SK-N-MC (cell line): ENCODE data around the gene FBXL17.
"Not testable (repeated sequence)": the region's sequence is repeated elsewhere in the genome, so short reads cannot be mapped to it uniquely, and the experiment has no call there.

ENCODE experiments used
- DNase-seq: peaks from one replicate; pipeline ENCODE4 v3.0.0-alpha.2; 2011; ENCODE audit warnings: low read depth, low spot score
- H3K27ac ChIP-seq: fragments of 200-600 bp; sonication (generic); 2 replicates; pipeline ENCODE4 v1.5.1; 2016; ENCODE audit warnings: mixed run types
- H3K36me3 ChIP-seq: fragments of 200-600 bp; sonication (generic); 2 replicates; pipeline ENCODE4 v1.6.1; 2017; ENCODE audit warnings: antibody characterized with exemption, low read length, mixed read lengths; ENCODE audit not compliant: insufficient read depth
- H3K4me3 ChIP-seq: fragments of 200-600 bp; sonication (generic); 2 replicates; pipeline ENCODE4 v1.5.1; 2016
- H3K9ac ChIP-seq: fragments of 200-600 bp; sonication (generic); 2 replicates; pipeline ENCODE4 v1.8.0; 2017; ENCODE audit warnings: mixed run types, mixed read lengths; ENCODE audit not compliant: insufficient read length
- H3K9me3 ChIP-seq: fragments of 200-600 bp; sonication (generic); 2 replicates; pipeline ENCODE4 v1.6.1; 2017; ENCODE audit warnings: low read depth, mild to moderate bottlenecking, antibody characterized with exemption, low read length, moderate library complexity, mixed read lengths
- EZH2 ChIP-seq: fragments of 200-600 bp; sonication (generic); IDR thresholded peaks from one replicate; pipeline ENCODE4 v1.6.1; 2017; ENCODE audit warnings: antibody characterized with exemption
- FOXP2 ChIP-seq: optimal IDR thresholded peaks from 2 replicates; pipeline ENCODE3; 2011; ENCODE audit warnings: mild to moderate bottlenecking, moderate library complexity; ENCODE audit not compliant: insufficient read depth; ENCODE audit errors: extremely low read length, control extremely low read depth
- POLR2AphosphoS5 ChIP-seq: IDR thresholded peaks from 2 replicates; pipeline ENCODE4 v1.6.1; 2012; ENCODE audit warnings: mild to moderate bottlenecking, low read depth, low read length, borderline replicate concordance

Gene FBXL17

DNA sequence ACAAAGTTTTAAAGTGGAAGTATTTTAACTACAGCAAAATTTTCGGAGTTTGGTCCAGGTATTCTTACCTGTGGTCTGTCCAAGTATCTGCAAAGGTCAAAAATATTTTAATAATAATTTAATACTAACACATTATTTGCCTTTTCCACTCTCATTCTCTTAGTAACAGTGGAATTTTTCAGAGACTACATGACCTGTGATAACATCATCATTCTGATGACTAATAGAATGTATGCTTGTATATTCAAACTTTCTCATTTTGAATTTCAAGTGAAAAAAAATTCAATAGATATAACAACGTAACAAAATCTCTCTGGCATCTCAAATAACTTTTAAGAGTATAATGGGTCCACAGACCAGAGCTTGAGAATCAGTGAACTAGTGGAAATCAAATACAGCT, 78.3 kb downstream of the FBXL17 start:
- no peak for DNase-seq
- no peak for TF ChIP-seq FOXP2
- no peak for TF ChIP-seq POLR2AphosphoS5
- no peak for TF ChIP-seq EZH2
- Histone ChIP-seq H3K4me3 (no peak overlapping the region), H3K9me3 (no peaks in the 10 kb centered on the region), H3K9ac (no peak overlapping the region), H3K27ac (no peak overlapping the region), H3K36me3 (no peaks in the 10 kb centered on the region)

DNA sequence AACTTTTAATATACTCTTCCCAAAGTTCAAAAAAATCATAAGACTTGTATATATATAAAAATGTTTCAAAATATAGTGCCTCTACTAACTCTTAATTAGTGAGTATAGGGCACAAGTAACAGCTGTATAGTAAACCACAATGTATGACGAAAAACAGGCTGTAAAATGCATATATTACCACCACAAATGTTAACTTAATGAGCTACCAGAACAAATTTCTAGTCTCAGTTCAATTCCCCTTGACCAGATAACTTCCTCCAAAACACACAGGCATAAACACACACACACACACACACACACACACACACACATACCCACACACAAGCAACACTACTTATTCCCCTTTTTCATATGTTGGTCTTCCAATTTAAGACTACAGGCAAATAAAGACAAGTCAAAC, 78.8 kb downstream of the FBXL17 start:
- Histone ChIP-seq H3K9me3 (no peaks in the 10 kb centered on the region), H3K4me3 (no peak overlapping the region), H3K36me3 (no peaks in the 10 kb centered on the region), H3K27ac (no peak overlapping the region), H3K9ac (no peak overlapping the region)
- TF ChIP-seq FOXP2 (no peak), POLR2AphosphoS5 (no peak), EZH2 (no peak)
- DNase-seq = no peak

DNA sequence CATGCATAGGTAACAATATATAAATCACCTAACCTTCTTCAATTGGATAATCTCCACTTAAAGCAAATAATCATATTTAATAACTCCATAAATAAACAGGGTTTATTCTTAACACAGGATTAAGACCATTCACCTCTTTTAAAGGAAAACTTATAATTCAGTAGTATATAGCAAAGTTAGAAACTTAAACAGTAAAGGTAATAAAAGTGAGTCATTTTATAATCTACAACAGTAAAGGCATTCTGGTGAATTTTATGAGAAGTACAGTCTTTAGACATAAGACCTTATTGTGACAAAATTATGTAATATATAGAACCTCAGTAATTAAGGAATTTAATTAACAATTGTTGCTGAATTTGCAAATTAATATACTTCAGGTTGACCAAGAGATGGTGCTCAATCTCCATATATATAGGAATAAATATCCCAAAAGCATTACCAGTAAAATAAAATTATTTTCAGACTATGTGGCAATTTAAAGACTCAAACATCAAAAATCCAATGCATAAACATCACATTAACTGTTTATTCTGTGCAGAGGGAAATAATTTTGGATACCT, 84.8 kb downstream of the FBXL17 start:
- H3K36me3 ChIP-seq = no peaks in the 10 kb centered on the region
- no peaks in the 10 kb centered on the region for H3K9me3 ChIP-seq
- H3K9ac ChIP-seq = no peak overlapping the region
- no peak overlapping the region for H3K27ac ChIP-seq
- H3K4me3 ChIP-seq = no peak overlapping the region
- DNase-seq = no peak
- no peak for TF ChIP-seq POLR2AphosphoS5
- TF ChIP-seq FOXP2 = no peak
- no peak for TF ChIP-seq EZH2

DNA sequence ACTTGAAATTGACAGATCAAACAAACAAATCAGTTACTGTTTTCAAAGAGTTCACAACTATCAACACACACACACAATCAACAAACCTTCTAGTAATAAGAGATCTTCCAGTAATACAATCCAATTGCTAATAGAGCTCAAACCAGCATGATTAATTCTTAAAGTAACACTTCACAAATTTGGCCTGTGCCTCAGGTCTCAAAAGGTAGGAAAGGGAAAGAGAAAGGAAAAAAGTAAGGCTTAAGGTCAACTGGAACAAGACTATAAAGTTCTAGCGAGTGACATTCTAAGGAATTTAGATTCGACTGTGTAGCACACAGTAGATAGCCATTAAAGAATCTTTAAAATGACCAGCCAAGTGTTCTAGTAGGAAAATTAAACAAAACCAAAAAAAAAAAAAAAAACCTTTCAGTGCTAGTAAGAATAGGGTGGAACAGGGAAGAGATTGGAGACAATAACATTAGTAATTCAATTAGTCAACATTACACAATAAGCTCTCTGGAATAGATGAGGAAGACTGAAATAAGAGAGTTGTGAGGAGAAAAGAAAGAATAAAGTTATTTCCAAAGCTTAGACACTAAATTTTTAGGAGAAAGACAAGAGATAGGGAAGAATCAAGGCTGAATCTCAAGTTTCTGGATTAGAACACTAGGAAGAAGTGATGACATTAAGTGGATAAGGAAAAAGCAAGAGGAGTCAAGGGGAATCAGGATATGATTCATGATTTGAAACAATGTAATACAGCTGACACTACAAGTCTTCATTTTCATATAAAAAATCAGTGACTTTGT, 86.1 kb downstream of the FBXL17 start:
- DNase-seq = no peak
- TF ChIP-seq EZH2 (no peak), POLR2AphosphoS5 (no peak), FOXP2 (no peak)
- Histone ChIP-seq H3K4me3 (no peak overlapping the region), H3K27ac (no peak overlapping the region), H3K9ac (no peak overlapping the region), H3K9me3 (no peaks in the 10 kb centered on the region), H3K36me3 (no peaks in the 10 kb centered on the region)

DNA sequence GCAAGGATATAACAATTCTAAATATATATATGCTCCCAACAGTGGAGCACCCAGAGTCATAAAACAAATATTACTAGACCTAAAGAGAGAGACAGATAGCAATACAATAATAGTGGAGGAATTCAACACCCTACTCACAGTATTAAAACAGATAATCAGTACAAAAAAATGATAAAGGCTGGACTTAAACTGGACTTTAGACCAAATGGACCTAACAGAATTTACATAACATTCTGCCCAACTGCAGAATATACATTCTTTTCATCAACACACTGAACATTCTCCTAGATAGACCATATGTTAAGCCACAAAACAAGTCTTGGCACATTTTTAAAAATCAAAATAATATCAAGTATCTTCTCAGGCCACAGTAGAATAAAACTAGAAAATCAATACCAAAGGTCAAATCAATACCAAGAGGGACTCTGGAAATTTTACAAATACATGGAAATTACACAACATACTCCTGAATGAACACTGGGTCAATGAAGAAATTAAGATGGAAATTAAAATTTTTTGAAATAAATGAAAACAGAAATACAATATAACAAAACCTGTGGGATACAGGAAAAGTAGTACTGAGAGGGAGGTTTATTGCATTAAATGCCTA, 100.8 kb downstream of the FBXL17 start:
- Histone ChIP-seq H3K36me3 (no peaks in the 10 kb centered on the region), H3K27ac (no peak overlapping the region), H3K9me3 (no peaks in the 10 kb centered on the region), H3K9ac (no peak overlapping the region), H3K4me3 (no peak overlapping the region)
- TF ChIP-seq EZH2 (no peak), FOXP2 (no peak)
- no peak for DNase-seq

DNA sequence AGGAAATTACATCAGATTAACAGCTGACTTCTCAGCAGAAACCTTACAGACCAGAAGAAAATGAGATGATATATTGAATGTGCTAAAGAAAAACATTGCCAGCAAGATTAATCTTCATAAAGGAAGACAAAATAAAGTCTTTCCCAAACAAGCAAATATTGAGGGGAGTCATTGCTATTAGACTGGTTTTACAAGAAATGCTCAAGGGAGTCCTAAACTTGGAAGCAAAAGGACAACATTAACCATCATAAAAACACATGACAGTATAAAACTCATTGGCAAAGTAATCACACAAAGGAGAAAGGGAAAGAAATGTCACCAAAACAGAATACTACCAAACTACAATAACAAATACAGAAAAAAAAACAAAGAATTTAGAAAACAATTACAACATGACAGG, 101.7 kb downstream of the FBXL17 start:
- Histone ChIP-seq H3K9me3 (no peaks in the 10 kb centered on the region), H3K4me3 (no peak overlapping the region), H3K36me3 (no peaks in the 10 kb centered on the region), H3K9ac (no peak overlapping the region), H3K27ac (no peak overlapping the region)
- DNase-seq = no peak
- TF ChIP-seq POLR2AphosphoS5 = no peak
- TF ChIP-seq EZH2 = no peak
- no peak for TF ChIP-seq FOXP2

DNA sequence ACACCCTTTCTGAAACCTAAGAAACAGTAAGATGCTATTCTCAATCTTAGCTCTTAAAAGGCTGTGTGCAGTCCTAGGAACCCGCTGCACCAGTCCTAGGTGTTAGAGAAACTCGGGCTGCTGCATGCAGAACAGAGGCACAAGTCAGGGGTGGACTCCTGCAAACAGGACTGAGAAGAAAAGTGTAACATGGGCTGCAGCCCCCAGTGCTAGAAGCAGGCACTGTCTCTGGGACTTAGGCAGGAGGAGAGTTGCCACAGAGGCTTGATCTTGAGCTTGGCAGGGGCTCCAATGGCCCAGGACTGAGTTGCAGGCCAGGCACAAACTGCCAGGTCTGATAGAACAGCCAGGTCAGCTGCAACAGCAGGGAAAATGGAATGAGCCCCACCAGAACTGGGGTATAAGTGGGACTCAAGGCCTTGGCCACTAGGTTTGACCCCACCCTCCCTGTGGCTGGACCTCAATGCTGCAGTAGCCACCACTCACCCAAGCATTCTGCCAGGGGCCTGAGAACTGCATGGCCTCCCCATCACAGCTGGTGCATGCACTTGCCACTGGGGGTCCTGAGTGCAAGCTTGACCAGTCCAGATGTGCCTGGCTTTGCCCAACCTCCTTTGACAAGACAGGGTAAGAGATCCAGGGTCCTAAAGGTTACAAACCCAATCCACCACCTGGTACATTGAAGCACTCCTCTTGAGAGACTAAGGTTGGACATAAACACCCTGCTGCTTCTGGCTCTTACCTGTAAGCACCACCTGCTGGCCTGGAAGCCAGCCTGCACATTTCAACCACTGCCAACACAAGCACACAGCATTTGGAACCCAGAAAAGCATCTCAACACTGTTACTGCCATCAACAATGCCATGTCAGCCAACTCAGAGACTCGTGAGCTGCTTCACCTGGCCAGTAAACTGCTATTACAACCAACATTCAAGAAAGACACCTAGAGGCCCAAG, 103.3 kb downstream of the FBXL17 start:
- DNase-seq = no peak
- no peak overlapping the region for H3K27ac ChIP-seq
- H3K9me3 ChIP-seq = no peaks in the 10 kb centered on the region
- no peak overlapping the region for H3K9ac ChIP-seq
- TF ChIP-seq FOXP2 (no peak), EZH2 (no peak), POLR2AphosphoS5 (no peak)
- no peak overlapping the region for H3K4me3 ChIP-seq
- no peaks in the 10 kb centered on the region for H3K36me3 ChIP-seq

DNA sequence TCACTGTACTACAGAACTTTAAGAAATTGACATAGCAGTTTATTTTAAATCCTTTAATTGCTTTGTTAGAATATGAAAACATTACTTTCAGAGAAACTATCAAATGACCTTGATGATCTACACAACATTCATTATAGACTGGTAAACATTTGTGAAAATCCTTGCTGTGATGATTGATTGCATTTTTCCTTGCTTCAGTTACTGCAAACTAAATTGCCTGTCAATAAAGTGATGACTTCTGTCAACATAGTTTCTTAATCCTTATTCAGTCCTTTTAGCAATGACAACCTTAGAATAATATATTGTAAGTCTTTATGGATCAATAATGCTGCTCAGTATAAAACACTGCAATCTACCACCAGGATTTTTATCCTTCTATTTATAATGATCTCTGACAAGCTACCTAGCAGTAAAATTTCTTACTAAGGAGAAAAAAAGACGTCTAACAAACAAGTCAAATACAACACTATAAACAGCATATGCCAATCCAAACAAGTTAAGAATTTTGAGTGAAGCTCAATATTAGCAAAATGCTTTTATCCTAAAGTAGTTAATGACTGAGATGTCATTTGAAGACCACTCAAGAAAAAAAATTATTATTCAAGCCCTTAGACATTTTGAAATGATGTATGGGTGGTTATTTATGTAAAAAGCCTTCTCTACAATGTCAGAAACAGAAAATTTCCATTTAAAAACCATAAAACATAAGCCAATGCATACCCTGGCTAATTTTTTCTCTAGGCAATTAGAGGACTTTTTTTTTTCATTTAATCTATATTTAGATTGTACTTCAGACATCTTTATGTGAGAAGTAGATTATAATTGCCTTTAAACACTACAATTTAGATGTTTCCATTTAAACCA, 105.5 kb downstream of the FBXL17 start:
- DNase-seq = no peak
- Histone ChIP-seq H3K9ac (no peak overlapping the region), H3K36me3 (no peaks in the 10 kb centered on the region)

DNA sequence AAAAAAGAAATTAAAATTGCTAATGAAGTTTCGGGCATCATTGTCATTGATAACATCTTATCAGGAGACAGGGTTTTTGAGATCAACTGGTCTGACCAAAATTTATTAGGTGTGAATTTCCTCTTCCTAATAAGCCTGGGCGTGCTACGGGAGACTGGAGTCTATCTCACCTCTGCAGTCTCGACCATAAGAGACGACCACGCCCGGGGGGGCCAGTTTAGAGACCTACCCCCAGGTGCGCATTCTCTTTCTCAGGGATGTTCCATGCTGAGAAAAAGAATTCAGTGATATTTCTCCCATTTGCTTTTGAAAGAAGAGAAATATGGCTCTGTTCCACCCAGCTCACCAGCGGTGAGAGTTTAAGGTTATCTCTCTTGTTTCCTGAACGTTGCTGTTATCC, 107.8 kb downstream of the FBXL17 start:
- H3K4me3 ChIP-seq, H3K36me3 ChIP-seq, H3K27ac ChIP-seq, H3K9me3 ChIP-seq, H3K9ac ChIP-seq, DNase-seq: not testable (repeated sequence)

More for the DNA sequence above, 105.5 kb downstream of the FBXL17 start:
- Histone ChIP-seq H3K4me3 (no peak overlapping the region), H3K27ac (no peak overlapping the region), H3K9me3 (no peaks in the 10 kb centered on the region)
- TF ChIP-seq FOXP2 (no peak), POLR2AphosphoS5 (no peak), EZH2 (no peak)
